ENCODE measurements around the gene UBE2F.

The UBE2F gene

DNA sequence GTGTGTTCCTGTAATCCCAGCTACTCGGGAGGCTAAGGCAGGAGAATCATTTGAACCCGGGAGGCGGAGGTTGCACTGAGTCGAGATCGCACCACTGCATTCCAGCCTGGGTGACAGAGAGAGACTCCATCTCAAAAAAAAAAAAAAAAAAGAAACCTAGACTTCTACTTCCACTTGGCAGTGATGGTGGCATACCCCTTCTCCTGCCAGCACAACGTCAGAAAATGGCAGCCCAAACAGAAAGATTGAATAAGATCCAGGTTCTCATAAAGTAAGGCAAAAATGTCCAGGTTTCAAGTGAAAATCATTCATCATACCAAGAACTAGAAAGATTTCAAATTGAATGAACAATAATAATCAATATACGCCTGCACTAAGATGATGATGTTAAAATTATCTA is 117.9 kb downstream of the UBE2F start:
- peaks cover 9% of the 10 kb centered on the region for H3K36me3 ChIP-seq (replicated peaks; ENCODE audit: low read depth, low read length)
- no peak for TF ChIP-seq EZH2phosphoT487 (IDR thresholded peaks at IDR 0.05; ENCODE audit: low read depth)
- TF ChIP-seq, protein P1, sequence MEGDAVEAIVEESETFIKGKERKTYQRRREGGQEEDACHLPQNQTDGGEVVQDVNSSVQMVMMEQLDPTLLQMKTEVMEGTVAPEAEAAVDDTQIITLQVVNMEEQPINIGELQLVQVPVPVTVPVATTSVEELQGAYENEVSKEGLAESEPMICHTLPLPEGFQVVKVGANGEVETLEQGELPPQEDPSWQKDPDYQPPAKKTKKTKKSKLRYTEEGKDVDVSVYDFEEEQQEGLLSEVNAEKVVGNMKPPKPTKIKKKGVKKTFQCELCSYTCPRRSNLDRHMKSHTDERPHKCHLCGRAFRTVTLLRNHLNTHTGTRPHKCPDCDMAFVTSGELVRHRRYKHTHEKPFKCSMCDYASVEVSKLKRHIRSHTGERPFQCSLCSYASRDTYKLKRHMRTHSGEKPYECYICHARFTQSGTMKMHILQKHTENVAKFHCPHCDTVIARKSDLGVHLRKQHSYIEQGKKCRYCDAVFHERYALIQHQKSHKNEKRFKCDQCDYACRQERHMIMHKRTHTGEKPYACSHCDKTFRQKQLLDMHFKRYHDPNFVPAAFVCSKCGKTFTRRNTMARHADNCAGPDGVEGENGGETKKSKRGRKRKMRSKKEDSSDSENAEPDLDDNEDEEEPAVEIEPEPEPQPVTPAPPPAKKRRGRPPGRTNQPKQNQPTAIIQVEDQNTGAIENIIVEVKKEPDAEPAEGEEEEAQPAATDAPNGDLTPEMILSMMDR (IDR thresholded peaks at IDR 0.05; ENCODE audit: low read depth, low read length), result no peak

DNA sequence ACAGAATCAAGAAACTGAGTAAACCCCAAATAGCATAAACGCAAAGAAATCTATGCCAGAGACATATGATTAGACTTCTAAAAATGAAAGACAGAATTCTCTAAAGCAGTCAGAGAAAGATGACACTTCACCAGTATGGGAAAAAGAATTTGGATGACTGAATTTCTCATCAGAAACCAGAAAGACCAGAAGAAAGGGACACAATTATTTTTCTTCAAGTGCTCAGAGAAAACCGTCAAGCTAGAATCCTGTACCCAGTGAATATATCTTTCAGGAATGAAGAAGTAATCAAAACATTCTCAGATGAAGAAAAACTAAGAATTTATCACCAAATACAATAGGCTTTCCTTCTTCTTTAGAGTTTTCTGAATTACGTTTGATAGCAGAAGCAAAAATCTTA is 119.1 kb downstream of the UBE2F start:
- Histone ChIP-seq H3K4me3 (ENCODE audit: low read length) (no peak overlapping the region), H2AFZ (ENCODE audit: low read depth, low read length) (no peak overlapping the region), H3K36me3 (replicated peaks; ENCODE audit: low read depth, low read length) (peaks cover 9% of the 10 kb centered on the region), H3K27me3 (ENCODE audit: low read depth, low read length) (no peaks in the 10 kb centered on the region), H3K9ac (ENCODE audit: low read length) (no peak overlapping the region), H3K4me2 (ENCODE audit: low read length) (no peak overlapping the region), H3K4me1 (ENCODE audit: low read length) (peaks cover 7% of the 10 kb centered on the region), H3K9me3 (ENCODE audit: insufficient read depth, low read length) (no peaks in the 10 kb centered on the region), H4K20me1 (ENCODE audit: insufficient read depth, low read length) (no peaks in the 10 kb centered on the region), H3K27ac (ENCODE audit: low read length) (no peak overlapping the region), H3K79me2 (ENCODE audit: low read length) (no peaks in the 10 kb centered on the region)
- TF ChIP-seq, protein P1 (IDR thresholded peaks at IDR 0.05; ENCODE audit: low read depth, low read length), result no peak
- TF ChIP-seq EZH2phosphoT487 (IDR thresholded peaks at IDR 0.05; ENCODE audit: low read depth), result no peak

More for the DNA sequence above, 117.9 kb downstream of the UBE2F start:
- Histone ChIP-seq H3K27me3 (ENCODE audit: low read depth, low read length) (no peaks in the 10 kb centered on the region), H3K9ac (ENCODE audit: low read length) (no peak overlapping the region), H3K79me2 (ENCODE audit: low read length) (no peaks in the 10 kb centered on the region), H3K9me3 (ENCODE audit: insufficient read depth, low read length) (no peaks in the 10 kb centered on the region), H4K20me1 (ENCODE audit: insufficient read depth, low read length) (no peaks in the 10 kb centered on the region), H3K4me2 (ENCODE audit: low read length) (no peak overlapping the region), H2AFZ (ENCODE audit: low read depth, low read length) (no peak overlapping the region), H3K27ac (ENCODE audit: low read length) (no peak overlapping the region), H3K4me3 (ENCODE audit: low read length) (no peak overlapping the region), H3K4me1 (ENCODE audit: low read length) (peaks cover 7% of the 10 kb centered on the region)

- Histone ChIP-seq H3K4me2 (ENCODE audit: low read length) (no peak overlapping the region), H4K20me1 (ENCODE audit: insufficient read depth, low read length) (no peaks in the 10 kb centered on the region), H3K9me3 (ENCODE audit: insufficient read depth, low read length) (no peaks in the 10 kb centered on the region), H3K79me2 (ENCODE audit: low read length) (no peaks in the 10 kb centered on the region), H3K27me3 (ENCODE audit: low read depth, low read length) (no peaks in the 10 kb centered on the region), H3K4me1 (ENCODE audit: low read length) (peaks cover 7% of the 10 kb centered on the region), H2AFZ (ENCODE audit: low read depth, low read length) (no peak overlapping the region), H3K9ac (ENCODE audit: low read length) (no peak overlapping the region), H3K27ac (ENCODE audit: low read length) (no peak overlapping the region), H3K4me3 (ENCODE audit: low read length) (no peak overlapping the region), H3K36me3 (replicated peaks; ENCODE audit: low read depth, low read length) (peaks cover 5% of the 10 kb centered on the region)
- TF ChIP-seq EZH2phosphoT487 (IDR thresholded peaks at IDR 0.05; ENCODE audit: low read depth), result no peak
- TF ChIP-seq, protein P1 (IDR thresholded peaks at IDR 0.05; ENCODE audit: low read depth, low read length), result no peak
Observed at GRCh38 chr2:238087211-238087610, 120.4 kb downstream of the UBE2F start.

DNA sequence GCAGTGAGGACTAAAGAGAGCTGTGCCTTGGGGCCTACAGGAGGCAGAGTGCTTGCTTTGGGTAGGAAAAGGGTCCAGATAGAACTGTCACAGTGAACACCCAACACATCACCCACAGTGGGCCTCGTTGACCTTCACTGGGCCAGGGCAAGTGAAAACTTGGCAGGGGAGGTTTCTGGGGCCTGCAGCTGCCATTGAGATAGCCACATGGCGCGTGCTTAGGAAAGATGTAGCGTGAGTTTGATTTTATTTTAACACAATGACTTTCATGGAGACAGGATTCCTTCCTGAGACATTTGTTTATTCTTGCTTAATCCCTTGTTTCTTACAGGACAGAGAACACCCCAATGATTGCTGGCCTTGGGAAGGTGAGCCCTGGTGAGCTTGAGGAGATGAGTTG is 124.1 kb downstream of the UBE2F start:
- Histone ChIP-seq H3K36me3 (replicated peaks; ENCODE audit: low read depth, low read length) (no peaks in the 10 kb centered on the region), H3K4me1 (ENCODE audit: low read length) (peaks cover 7% of the 10 kb centered on the region), H3K4me2 (ENCODE audit: low read length) (no peak overlapping the region), H3K27me3 (ENCODE audit: low read depth, low read length) (no peaks in the 10 kb centered on the region), H4K20me1 (ENCODE audit: insufficient read depth, low read length) (no peaks in the 10 kb centered on the region), H3K27ac (ENCODE audit: low read length) (no peak overlapping the region), H3K9me3 (ENCODE audit: insufficient read depth, low read length) (no peaks in the 10 kb centered on the region), H3K79me2 (ENCODE audit: low read length) (no peaks in the 10 kb centered on the region), H3K4me3 (ENCODE audit: low read length) (no peak overlapping the region), H2AFZ (ENCODE audit: low read depth, low read length) (no peak overlapping the region), H3K9ac (ENCODE audit: low read length) (no peak overlapping the region)
- TF ChIP-seq, protein P1 (IDR thresholded peaks at IDR 0.05; ENCODE audit: low read depth, low read length), result no peak
- no peak for TF ChIP-seq EZH2phosphoT487 (IDR thresholded peaks at IDR 0.05; ENCODE audit: low read depth)
